ENCODE measurements around the gene NEURL4.

- TF ChIP-seq TSHZ2 (CRISPR knock-in tag; IDR thresholded peaks at IDR 0.05) (no peak), POU6F1 (CRISPR knock-in tag; IDR thresholded peaks at IDR 0.05; ENCODE audit: borderline replicate concordance, low read depth) (no peak), ARNTL (CRISPR knock-in tag; IDR thresholded peaks at IDR 0.05; ENCODE audit: borderline replicate concordance, low read depth) (no peak), ZNF8 (CRISPR knock-in tag; IDR thresholded peaks at IDR 0.05) (no peak), GLIS3 (CRISPR knock-in tag; IDR thresholded peaks at IDR 0.05) (no peak), CREB5 (CRISPR knock-in tag; IDR thresholded peaks at IDR 0.05; ENCODE audit: low read depth) (no peak), OSR1 (CRISPR knock-in tag; IDR thresholded peaks at IDR 0.05) (no peak), ZC3H10 (CRISPR knock-in tag; IDR thresholded peaks at IDR 0.05) (no peak), CSDC2 (CRISPR knock-in tag; IDR thresholded peaks at IDR 0.05) (no peak), ZFP3 (CRISPR knock-in tag; IDR thresholded peaks at IDR 0.05) (no peak), CSRNP3 (CRISPR knock-in tag; IDR thresholded peaks at IDR 0.05) (no peak)
These were observed 6.5 kb downstream of the NEURL4 start for GRCh38 chr17:7322520-7323194.
